Measurements from ENCODE around the gene ZDHHC6.

The ZDHHC6 gene

DNA sequence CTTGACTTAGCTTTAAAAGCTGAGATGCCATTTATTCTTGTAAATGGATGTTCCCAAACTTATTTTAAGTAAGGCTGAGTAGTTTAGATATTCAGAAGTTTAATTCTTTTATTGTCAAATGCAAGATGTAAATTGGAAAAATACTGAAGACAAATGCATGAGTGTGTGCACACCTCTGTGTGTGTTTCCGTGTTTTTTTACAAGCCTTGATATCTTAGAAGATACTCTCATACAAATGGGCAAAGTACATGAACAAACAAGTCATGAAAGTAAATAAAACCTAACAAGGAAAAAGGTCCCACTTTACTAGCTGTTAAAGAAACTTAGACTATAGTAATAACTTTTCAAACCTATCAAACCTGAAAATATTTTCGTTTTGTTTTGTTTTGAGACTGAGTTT, 43.8 kb downstream of the ZDHHC6 start:
- TF ChIP-seq TAF1 (IDR thresholded peaks at IDR 0.05; ENCODE audit: borderline replicate concordance, insufficient read depth, low read length) (no peak), POLR2AphosphoS5 (IDR thresholded peaks at IDR 0.05; ENCODE audit: low read depth, low read length) (no peak), FOXP2 (optimal IDR thresholded peaks at IDR 0.05; ENCODE audit: borderline replicate concordance, extremely low read depth, extremely low read length, insufficient read depth) (no peak), SIN3A (IDR thresholded peaks at IDR 0.05; ENCODE audit: borderline replicate concordance, insufficient read depth, low read length) (no peak)
- TF ChIP-seq, protein P1, sequence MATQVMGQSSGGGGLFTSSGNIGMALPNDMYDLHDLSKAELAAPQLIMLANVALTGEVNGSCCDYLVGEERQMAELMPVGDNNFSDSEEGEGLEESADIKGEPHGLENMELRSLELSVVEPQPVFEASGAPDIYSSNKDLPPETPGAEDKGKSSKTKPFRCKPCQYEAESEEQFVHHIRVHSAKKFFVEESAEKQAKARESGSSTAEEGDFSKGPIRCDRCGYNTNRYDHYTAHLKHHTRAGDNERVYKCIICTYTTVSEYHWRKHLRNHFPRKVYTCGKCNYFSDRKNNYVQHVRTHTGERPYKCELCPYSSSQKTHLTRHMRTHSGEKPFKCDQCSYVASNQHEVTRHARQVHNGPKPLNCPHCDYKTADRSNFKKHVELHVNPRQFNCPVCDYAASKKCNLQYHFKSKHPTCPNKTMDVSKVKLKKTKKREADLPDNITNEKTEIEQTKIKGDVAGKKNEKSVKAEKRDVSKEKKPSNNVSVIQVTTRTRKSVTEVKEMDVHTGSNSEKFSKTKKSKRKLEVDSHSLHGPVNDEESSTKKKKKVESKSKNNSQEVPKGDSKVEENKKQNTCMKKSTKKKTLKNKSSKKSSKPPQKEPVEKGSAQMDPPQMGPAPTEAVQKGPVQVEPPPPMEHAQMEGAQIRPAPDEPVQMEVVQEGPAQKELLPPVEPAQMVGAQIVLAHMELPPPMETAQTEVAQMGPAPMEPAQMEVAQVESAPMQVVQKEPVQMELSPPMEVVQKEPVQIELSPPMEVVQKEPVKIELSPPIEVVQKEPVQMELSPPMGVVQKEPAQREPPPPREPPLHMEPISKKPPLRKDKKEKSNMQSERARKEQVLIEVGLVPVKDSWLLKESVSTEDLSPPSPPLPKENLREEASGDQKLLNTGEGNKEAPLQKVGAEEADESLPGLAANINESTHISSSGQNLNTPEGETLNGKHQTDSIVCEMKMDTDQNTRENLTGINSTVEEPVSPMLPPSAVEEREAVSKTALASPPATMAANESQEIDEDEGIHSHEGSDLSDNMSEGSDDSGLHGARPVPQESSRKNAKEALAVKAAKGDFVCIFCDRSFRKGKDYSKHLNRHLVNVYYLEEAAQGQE (IDR thresholded peaks at IDR 0.05; ENCODE audit: insufficient read depth in 1 of 2, low read depth in 2 of 2, low read length in 2 of 2), result no peak

DNA sequence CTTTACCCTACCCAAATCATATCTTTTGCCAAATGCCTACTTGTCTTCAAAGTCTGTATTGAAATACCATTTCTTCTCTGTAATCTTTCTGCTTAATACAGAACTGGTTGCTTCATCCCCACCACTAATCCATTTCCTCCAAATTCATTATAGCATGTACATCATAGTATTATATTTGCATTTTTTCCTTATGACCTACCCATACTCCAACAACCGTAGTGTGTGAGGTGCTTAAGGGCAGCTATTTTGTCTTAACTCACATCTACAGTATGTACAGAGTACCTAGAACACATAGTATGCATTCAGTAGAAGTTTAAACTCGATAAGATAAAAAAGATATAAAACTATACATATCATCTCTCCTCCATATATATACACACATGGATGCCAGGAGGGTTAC, 49.1 kb downstream of the ZDHHC6 start:
- TF ChIP-seq FOXP2 (optimal IDR thresholded peaks at IDR 0.05; ENCODE audit: borderline replicate concordance, extremely low read depth, extremely low read length, insufficient read depth), result no peak
- TF ChIP-seq, protein P1 (IDR thresholded peaks at IDR 0.05; ENCODE audit: insufficient read depth in 1 of 2, low read depth in 2 of 2, low read length in 2 of 2), result no peak

DNA sequence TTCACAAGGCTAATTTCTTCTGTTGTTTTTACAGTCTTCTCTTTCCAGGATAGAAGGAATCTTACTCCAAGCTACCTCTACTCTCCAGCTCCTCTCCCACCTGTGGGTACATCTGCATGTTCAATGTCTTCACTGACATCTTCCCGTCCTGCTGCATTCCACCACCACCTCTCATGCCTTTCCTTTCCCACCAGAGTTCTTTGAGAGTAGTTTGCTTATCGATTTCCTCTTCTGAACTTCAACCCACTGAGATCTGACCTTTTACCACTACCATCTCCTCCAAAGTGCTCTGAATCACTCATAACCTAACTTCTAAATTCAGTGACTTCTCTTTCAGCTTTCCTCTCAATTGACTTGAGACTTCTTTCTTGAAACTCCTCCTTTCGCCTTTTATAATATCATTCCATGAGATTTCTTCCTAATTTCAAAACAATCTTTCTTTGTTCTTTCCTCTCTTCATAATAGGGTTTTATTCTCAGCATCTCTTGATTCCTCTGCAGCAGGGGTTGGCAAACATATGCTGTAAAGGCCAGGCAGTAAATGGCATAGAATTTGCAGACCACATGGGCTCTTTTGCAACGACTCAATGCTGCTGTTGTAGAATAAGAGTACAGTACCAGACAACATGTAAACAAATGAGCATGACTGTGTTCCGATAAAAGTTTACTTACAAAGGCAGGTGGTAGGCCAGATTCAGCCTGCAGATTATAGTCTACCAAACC, 50.7 kb downstream of the ZDHHC6 start:
- TF ChIP-seq FOXP2 (optimal IDR thresholded peaks at IDR 0.05; ENCODE audit: borderline replicate concordance, extremely low read depth, extremely low read length, insufficient read depth) (no peak), SIN3A (IDR thresholded peaks at IDR 0.05; ENCODE audit: borderline replicate concordance, insufficient read depth, low read length) (no peak), POLR2AphosphoS5 (IDR thresholded peaks at IDR 0.05; ENCODE audit: low read depth, low read length) (no peak), TAF1 (IDR thresholded peaks at IDR 0.05; ENCODE audit: borderline replicate concordance, insufficient read depth, low read length) (no peak)
- TF ChIP-seq, protein P1 (IDR thresholded peaks at IDR 0.05; ENCODE audit: insufficient read depth in 1 of 2, low read depth in 2 of 2, low read length in 2 of 2), result no peak

DNA sequence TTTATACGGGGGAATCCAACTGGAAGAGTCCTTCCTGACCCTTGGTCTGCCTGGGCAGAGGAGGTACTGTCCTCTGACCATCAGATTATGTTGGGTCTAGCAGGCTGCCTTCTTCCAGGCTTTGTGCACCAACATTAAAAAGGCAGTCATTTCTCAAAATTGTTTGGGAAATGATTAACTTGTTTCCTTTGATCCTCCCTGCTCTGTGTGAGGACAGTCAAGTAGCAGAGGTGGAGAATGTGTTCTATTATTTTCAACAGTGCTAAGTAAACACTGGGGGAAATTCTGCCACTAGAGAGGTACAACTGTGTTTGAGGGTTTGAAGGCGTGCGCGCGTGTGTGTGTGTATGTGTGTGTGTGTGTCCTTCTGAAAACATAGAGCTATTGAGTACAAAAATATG, 52.2 kb downstream of the ZDHHC6 start:
- TF ChIP-seq SIN3A (IDR thresholded peaks at IDR 0.05; ENCODE audit: borderline replicate concordance, insufficient read depth, low read length), result no peak
- TF ChIP-seq, protein P1 (IDR thresholded peaks at IDR 0.05; ENCODE audit: insufficient read depth in 1 of 2, low read depth in 2 of 2, low read length in 2 of 2), result no peak
- no peak for TF ChIP-seq POLR2AphosphoS5 (IDR thresholded peaks at IDR 0.05; ENCODE audit: low read depth, low read length)
- no peak for TF ChIP-seq TAF1 (IDR thresholded peaks at IDR 0.05; ENCODE audit: borderline replicate concordance, insufficient read depth, low read length)
- TF ChIP-seq FOXP2 (optimal IDR thresholded peaks at IDR 0.05; ENCODE audit: borderline replicate concordance, extremely low read depth, extremely low read length, insufficient read depth), result no peak

DNA sequence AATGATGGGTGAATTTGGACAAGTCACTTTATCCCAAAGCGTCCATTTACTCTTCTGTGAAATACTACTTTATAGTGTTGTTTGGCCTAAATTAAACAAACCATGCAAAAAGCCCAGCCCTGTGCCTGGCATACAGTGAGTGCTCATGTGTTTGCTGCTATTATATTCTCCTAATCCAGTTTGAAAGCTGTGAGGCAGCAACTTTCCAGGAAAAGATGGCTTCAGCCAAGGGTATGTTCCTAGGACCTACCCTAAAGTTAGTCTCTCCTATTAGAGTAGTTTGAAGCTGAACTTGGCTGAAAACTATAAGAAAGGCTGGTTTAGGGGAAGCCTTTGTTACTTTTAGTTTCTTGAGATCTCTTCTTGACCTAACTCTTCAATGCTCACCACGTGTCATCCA, 52.9 kb downstream of the ZDHHC6 start:
- TF ChIP-seq POLR2AphosphoS5 (IDR thresholded peaks at IDR 0.05; ENCODE audit: low read depth, low read length) (no peak), FOXP2 (optimal IDR thresholded peaks at IDR 0.05; ENCODE audit: borderline replicate concordance, extremely low read depth, extremely low read length, insufficient read depth) (no peak), TAF1 (IDR thresholded peaks at IDR 0.05; ENCODE audit: borderline replicate concordance, insufficient read depth, low read length) (no peak), SIN3A (IDR thresholded peaks at IDR 0.05; ENCODE audit: borderline replicate concordance, insufficient read depth, low read length) (no peak)
- TF ChIP-seq, protein P1 (IDR thresholded peaks at IDR 0.05; ENCODE audit: insufficient read depth in 1 of 2, low read depth in 2 of 2, low read length in 2 of 2), result no peak
